Measurements from ENCODE around the gene MYO5C.

DNA sequence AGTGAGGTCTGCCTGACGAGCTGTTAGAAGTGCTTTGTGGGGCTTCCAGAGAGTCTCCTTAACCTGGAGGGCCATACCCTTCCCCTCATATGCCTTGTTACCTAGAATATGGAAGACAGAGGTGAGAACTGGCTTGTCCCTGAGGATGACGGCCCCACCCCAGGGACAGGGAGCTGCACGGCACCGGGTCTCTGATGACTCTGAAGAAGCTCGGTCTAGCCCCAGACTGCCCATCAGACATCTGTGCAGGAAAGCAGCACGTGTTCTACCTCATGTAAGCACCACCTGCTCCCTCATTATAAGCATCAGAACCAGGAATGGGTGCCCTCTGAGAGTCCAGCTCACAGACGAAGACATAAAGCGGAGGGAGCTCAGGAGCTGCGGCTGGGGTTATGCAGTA, 18.0 kb downstream of the MYO5C start:
- TF ChIP-seq EZH2 (IDR thresholded peaks at IDR 0.05; ENCODE audit: low read length, missing control alignments) (no peak), CTCF (conservative IDR thresholded peaks at IDR 0.05 in 1 of 2, IDR thresholded peaks at IDR 0.05 in 1 of 2; ENCODE audit: low read depth in 1 of 2, low read length in 2 of 2) (no peak)
